HG03558 (cell line): Measurements from ENCODE around the gene PLXNC1.

ENCODE experiments used
- ATAC-seq: cut with Tn5 transposase; IDR thresholded peaks from one replicate; pipeline ENCODE4 v1.9.1; 2021; ENCODE audit warnings: moderate number of reproducible peaks; ENCODE audit not compliant: unreplicated experiment; ENCODE audit errors: extremely low read depth

Gene PLXNC1

DNA sequence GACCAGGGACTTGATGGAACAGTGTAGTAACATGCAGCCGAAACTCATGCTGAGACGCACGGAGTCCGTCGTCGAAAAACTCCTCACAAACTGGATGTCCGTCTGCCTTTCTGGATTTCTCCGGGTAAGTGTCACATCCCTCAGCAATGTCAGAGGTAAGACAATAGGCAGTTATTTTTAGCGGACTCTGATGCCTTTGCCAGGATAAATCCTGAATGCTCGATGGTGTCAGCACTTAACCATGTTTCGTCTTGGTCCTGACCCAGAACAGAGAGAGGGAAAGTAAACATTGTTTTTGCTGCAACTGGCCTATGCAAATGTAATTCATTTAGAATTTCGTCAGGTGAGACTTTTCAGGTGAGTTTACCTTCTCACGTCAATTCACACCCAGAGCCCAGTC lies 112.3 kb downstream of the PLXNC1 start:
- no peak for ATAC-seq

DNA sequence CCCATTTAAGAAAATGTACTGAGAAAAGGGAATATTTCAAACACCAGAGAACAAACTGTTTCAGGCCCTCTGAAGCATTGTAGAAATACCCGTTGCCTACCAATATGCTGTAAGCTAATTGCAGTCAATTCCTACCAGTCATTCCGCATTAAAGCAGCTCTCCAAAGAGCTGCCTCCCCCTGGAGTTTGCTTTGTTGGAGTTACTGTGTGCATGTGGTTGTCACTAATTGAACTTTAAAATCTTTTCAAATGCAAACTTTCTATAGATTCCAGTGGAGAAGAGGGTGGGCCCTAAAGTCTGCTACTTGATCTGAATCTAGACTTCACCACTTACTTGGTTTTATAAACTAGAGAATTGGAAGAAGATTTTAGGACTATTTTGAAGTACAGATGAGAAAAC lies 112.7 kb downstream of the PLXNC1 start:
- ATAC-seq = no peak

DNA sequence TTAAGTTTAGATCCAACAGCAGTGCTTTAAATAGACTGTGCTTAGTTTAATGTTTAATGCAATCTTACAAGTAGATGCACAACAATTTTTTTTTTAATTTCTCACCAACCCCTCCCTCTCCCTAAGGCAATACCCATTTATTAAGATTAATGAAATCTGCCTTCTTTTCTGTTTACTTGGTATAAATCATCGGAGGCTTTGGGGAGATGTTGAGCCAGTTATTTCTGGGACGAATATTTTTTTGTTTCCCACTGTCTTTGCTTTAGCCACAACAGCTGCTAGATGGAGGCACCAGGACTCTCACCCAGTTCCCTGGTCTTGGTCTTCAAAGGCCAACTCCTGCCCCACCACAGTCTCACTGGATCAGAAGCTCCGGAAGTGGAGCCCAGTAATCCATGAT lies 113.4 kb downstream of the PLXNC1 start:
- ATAC-seq = no peak

DNA sequence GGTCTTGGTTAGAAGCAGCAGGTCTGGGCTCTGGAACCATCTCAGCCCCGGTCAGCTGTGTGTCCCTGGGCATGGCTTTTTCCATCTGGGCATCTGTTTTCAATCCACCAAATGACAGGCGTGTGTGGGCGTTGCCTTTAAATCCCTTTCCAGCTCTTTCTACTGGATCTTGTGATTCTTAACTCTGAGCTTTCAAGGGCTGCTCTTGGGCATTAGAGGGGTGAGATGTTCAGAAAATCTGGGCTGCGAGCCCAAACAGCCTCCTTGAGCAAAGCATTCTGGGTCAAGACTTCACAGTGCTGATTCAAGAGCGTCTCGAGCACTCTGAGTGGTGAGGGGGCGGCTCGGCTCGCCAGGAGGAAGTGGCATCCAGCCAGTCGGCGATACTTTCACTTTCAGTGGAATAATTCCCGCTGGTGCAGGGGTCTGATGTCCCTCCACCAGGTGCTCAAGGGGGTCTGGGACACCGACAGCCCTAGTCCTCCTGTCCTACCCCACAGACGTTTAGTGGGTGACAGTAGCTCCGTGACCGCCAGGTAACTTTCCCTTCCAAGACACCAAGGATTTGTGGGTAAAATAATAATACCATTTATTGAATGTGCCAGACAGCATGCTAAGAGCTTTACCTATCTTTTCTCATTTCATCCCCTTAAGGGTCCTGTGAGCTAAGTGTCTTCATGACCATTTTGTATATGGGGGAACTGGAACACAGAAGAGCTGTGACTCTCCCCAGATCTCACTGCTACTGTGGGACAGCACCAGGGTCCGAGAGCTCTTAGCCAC lies 114.0 kb downstream of the PLXNC1 start:
- ATAC-seq = no peak

DNA sequence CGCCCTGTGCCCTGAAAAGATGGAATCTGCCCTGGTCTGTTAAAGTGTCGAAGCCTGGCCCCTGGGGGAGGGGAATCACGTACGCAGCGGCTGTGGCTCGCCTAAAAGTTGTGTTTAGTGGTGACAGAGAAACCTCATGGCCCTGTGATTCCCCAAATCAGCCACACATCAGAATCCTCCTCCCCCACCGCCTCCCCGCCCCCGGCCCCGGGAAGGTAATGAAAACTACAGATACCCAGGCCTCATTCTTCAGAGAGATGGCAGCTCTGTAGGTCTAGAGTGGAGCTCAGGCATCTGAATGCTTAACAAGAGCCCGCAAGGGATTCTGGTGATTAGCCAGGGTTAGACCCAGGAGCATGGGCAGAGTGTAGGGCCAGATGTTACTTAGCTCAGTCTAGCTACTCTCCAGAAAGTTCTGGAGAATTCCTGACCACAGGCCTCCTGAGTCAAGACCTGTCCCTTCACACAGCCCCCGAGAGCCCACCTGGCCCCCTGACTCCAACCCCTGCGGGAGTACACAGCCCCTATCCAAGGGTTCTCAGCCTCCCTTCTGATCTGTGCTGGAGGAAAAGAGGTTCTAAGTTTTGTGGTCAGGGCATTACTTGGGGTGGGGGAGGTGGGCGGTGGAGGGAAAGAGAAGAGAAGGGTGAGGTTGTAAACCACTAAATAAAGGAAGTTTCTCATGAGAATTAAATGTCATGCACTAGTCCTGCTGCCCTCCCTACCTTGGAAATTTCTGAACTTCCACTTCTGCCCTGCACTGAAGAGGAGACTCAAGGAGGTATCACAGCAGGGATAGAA lies 114.8 kb downstream of the PLXNC1 start:
- no peak for ATAC-seq

DNA sequence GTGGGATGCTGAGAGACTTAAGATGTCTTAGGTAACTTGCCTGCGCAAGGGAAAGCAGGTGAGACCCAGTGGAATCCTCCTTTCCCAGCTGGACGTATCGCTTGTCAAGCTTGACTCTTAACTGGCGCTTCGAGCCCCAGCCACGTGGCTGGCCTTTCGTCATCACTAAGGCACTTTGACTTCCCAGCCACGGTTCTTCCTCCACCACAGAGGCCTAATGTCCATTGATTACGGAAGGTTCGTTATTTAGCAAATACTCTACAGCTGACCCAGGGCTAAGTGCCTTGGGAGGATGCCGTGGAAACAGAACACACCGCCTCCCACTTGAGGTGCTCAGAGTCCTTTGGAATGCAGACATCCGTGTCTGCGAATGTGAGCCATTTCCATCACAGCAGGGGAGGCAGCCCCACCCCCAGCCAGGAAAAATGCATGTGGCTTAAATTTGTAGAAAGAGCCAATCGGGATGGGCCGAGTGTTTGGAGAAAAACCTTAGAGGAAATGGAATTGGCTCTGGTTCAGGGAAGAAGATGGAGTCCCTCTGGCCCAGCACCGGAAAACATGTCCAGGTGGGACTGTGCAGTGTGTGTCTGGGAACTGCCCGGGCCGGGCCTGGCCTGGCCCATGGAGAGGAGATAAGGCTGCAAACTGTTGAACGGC lies 115.7 kb downstream of the PLXNC1 start:
- no peak for ATAC-seq

DNA sequence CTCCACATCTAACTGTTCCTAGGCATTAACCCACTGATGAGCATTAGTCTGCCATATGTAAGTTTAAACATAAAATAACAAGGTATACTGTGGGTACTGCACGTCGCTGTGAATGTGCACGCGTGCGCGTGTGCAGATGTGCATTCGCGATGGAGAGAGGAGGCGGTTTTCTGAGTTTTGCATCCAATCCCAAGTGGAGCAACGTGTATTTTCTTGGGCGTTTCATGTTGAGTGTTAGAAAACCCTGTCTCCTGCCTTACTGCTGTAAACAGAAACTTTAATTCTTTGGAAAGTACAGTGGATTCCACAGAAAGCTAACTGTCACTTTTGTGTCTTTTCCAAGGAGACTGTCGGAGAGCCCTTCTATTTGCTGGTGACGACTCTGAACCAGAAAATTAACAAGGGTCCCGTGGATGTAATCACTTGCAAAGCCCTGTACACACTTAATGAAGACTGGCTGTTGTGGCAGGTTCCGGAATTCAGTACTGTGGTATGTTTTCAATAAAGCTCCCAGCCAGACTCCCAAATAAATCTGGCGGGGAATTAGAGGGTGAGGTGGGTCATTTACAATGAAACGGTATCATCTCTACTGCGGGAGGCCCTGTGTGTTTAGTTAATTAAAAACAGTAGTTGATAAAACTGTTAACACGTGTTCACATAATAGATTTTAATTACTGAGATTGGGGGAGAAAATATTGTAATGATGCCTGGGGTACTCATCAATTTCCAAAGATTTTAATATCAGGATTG lies 116.5 kb downstream of the PLXNC1 start:
- no peak for ATAC-seq

DNA sequence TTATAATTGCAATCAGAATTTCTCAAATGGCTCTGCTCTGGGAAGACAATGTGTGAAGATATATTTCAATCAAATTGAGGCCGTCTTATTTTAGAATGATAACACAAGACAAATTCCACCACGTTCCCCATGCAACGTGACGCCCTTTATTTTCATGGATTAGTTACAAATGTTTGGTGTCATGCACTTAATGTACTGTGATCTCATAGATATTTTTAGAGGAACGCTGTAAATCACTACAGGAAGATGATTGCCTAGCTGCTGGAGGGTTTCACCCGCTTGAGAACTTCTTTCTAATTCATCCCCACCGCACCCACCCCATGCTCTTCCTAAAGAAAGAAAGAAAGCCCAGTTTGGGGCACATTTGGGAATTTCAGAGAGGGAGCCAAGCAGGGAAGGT lies 117.2 kb downstream of the PLXNC1 start:
- no peak for ATAC-seq

DNA sequence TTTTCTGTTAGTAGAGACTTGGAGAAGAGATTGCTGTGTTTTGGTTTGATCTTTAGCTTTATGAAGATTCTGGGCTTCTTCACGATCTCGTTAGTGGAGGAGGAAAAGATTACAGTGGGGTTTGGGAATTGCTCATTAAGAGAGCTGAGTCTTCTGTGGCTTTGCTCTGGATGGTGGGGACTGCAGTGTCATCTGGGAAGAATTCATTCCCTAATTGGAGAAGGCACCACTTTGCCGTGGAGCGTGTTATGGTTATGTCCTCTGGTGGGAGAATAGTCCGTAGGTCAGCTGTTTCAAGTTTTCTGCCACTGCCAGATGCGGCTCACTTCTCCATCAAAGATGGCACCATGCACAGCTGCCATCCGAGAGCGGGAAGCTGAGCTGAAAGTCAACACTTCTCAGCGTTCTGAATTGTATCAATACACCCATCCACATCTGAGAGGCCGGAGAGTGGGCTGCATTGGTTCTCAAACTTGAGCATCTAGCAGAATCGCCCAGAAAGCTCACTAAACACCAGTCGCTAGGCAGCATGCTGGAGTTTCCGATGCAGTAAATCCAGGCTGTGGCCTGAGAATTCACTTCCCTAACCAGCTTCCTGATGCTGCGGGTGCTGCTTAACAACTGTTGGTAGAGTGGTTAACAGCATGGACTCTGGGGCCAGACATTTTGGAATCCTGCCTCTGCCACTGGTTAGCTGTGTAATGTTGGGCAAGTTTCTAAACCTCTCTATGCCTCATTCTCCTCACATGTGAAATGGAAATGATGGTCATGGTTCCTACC lies 117.8 kb downstream of the PLXNC1 start:
- ATAC-seq = no peak

DNA sequence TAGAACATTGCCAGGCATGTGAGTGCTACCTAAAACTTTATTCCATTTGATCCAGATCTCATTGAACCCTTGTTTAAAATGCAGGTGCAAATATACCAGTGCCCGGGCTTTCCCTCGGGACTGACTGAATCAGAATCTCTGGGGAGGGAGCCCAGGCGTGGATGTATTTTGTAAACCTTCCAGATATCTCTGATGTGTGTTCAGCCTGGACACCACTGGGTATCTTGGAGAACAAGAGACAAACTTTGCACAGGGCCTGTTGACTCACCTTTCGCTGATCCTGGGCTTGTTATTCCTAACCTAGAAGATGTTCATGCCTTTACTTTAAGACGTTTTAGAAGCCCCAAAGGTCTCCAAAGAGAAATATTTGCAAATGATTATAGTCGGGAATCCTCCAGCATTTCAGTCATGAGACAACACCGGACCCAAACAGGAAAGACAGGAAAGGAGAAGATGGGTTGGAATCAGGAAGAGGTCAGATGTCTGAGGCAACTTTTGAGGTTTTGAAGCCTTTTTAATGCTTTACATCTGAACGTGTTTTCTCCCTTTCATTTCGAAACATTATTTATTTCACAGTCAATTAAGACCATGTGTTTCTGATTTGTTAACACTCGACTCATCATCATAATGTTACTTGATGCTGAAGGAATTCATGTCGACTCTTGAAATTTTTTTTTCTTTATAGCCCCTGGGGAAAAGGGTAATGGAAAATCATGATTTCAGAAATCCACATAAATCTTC lies 118.6 kb downstream of the PLXNC1 start:
- ATAC-seq = no peak

DNA sequence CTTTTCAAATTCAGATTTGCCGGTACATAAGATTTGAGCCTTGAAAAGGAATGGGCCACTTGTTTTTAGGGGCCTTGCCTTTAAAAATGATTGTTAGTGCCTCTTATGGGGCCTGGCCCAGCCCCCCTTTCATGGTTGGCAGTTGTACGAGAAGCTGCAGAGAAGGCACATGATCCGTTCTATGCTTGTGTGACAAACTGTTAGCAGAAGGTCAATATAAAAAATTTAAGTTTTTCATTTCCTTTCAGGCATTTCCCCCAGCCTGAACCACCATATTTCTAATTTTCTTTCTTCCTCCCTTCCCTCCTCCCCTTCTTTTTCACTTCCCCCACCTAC lies 119.1 kb downstream of the PLXNC1 start:
- ATAC-seq = no peak

DNA sequence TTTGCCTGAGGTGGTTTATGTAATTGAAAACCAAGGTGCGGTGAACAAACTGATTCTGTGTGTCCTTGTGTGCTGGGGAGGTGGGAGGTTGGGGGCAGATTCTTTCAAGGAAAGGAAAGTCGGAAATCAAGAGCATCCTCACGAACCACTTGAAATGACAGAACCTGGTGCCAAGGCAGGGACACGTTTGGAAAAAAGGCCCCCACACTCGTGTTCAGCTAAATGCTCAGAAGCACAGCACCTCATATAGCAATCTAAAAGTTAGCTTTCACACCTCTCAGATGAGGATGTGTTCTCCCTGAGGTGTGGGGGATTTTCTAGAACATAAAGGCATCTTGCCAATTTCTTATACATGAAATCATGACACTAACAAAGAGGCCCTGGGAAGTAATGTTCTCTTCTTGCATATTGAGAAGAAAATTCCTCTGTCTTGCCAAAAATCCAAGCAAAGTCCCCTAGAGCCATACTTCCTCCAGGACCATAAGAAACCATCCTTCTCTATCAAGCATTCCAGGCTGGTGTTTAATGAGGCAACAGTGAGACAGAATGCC lies 119.6 kb downstream of the PLXNC1 start:
- ATAC-seq = no peak

DNA sequence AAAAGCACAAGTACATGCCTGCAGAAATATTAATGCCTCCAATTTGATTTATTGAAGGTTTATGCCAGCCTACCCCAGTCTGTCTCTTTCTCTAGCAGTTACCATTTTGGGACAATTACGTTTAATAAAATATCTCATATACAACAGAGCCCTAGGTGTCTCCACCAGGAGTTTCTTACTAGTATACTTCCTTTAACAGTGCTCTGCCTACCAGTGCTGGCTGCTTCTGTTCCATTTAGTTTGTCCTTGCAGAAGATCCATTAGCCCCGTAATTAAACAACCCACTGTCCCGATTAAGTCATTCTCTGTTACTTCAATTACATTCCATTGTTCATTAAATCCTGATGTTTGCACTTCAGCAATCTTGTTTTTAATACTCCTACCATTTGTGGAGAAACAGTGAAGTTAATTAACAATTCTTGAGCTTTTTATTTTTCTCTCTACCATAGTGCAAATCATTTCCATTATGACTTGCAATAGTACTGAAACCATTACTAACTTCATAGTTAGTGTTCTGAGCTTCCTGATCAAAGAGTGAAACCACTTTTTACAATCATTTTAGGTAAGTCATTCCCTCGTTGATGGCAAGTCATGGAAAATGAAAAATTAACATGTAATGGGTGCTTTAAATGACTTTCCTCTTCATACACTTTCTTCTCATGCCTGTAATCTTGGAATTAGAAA lies 121.1 kb downstream of the PLXNC1 start:
- no peak for ATAC-seq

DNA sequence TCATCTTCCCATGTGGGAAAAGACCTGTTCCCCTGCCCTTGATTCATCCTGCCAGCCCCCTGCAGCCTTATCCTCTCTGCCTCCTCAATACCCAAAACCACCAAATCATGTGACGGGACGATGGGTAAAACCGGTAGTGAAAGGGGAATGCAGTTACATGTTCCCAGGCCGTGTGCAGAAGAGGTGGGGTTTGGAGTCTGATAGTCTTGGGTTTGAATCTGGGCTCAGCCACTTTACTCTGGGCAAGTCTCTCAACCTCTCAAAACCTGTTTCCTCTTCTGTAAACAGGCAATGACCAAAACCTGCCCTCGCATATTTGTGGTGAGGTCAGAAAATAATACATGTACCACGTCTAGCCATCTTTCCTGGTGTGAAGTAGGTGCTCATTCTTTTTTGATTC lies 123.0 kb downstream of the PLXNC1 start:
- no peak for ATAC-seq

DNA sequence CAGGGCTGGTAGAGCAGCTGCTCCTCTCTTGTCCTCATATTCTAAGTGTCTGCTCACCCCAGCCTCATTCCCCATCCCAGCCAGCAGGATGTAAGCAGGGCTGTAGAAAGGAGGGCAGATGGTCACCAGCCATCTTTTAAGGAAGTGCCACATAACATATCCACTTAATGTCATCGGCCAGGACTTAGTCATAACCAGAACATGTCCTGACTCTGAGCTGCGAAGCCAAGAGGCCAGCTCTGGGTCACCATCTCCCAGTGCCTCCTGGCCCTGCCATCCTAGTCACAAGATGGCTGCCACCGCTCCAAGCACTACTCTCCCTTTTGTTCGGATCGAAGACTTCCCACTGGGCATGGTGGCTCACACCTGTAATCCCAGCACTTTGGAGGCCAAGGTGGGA lies 123.9 kb downstream of the PLXNC1 start:
- ATAC-seq = no peak

DNA sequence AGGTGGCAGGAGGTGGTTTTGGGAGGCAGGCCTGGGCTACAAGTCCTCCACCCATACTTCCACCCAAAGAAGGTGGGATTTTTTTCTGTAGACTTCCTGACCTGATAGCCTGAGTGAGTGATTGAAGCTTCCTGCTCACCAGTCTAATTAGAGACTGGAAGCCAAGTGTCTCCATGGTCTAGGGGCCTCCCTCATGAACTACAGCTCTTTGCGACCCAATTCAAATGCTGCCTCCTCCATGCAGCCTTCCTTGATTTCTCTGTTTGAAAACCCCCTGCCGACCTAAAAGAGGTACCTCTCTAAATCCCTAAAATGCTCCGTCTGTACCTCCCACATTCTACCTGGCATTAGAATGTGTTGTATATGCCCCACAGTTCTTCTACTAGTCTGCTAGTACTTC lies 124.9 kb downstream of the PLXNC1 start:
- no peak for ATAC-seq

DNA sequence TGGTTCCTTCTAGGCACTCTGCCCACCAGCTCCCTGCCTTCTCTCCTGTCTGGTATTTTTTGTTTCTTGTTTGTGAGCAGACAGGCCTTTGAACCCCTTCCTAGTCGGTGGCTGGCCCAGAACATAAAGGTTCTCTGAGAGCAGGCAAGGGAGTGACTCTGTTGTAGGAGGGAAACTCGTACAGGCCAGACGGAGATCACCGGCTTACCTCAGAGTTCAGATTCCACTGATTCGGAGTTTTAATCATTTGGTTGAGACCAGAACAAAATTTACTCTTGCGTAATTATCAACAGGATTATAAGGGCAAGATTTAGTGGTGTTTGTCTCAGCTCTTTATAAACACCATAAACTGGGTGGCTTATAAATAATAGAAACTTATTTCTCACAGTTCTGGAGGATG lies 128.3 kb downstream of the PLXNC1 start:
- no peak for ATAC-seq

DNA sequence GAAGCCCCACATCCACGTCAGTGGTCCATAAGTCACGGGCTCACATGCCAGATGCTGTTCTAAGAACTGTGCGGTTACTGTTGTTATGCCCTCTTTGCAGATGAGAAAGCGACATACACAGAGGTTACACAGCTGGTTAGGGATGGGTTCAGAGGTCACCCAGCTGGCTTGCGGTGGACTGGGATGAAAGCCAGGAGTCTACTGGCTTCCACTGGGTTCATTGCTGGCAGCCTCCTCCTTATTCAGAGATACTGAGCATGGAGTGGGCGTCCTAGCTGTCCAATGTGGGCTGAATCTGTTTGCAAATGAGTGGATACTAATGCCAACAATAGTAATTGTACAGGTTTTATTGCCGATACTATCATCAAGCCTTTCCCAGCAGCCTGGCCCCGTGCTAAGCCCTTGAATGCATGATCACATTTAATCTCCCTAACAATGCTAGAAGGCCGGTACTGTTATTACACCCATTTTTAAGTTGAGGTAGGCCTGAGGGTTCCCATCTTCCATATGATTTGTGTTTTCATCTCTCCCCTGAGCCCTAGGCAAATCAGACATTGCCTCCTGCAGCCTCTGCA lies 129.1 kb downstream of the PLXNC1 start:
- no peak for ATAC-seq
